ENCODE results near the gene DLX2.
"Not testable (repeated sequence)": the region's sequence is repeated elsewhere in the genome, so short reads cannot be mapped to it uniquely, and the experiment has no call there.

DNA sequence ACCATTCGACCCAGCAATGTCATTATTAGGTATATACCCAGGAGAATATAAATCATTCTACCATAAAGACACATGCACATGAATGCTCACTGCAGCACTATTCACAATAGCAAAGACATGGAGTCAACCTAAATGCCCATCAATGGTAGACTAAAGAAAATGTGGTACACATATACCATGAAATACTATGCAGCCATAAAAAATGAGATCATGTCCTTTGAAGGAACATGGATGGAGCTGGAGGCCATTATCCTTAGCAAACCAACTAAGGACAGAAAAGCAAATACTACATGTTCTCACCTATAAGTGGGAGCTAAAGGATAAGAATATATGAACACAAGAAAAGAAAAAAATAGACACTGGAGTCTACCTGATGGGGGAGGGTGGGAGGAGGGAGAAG lies 36.0 kb upstream of the DLX2 start:
- TF ChIP-seq, protein P1, sequence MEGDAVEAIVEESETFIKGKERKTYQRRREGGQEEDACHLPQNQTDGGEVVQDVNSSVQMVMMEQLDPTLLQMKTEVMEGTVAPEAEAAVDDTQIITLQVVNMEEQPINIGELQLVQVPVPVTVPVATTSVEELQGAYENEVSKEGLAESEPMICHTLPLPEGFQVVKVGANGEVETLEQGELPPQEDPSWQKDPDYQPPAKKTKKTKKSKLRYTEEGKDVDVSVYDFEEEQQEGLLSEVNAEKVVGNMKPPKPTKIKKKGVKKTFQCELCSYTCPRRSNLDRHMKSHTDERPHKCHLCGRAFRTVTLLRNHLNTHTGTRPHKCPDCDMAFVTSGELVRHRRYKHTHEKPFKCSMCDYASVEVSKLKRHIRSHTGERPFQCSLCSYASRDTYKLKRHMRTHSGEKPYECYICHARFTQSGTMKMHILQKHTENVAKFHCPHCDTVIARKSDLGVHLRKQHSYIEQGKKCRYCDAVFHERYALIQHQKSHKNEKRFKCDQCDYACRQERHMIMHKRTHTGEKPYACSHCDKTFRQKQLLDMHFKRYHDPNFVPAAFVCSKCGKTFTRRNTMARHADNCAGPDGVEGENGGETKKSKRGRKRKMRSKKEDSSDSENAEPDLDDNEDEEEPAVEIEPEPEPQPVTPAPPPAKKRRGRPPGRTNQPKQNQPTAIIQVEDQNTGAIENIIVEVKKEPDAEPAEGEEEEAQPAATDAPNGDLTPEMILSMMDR (IDR thresholded peaks at IDR 0.05), result not testable (repeated sequence)
- not testable (repeated sequence) for TF ChIP-seq POLR2AphosphoS5, POLR2A (IDR thresholded peaks at IDR 0.05)

All from gastroesophageal sphincter (tissue), 3 donors.